Peyer's patch (tissue), 4 donors: ENCODE data around the gene TACO1. TPM values are rescaled to one million over a fixed set of nuclear protein-coding genes. Genes with fewer than 3 reads are reported as not detected.
A peak's percentile ranks its signal among the peaks of the same experiment; 100 is the strongest.

ENCODE experiments used
- DNase-seq, 3 donors: peaks; one replicate each; pipeline ENCODE4 v3.0.0-alpha.2; 2017 to 2019
- H3K27ac ChIP-seq, 4 donors: fragments of 200-600 bp; sonication (generic); one replicate each; pipeline ENCODE4 v1.5.1; 2016 to 2019
- H3K27me3 ChIP-seq, 2 donors: fragments of 200-600 bp; sonication (generic); one replicate each; pipeline ENCODE4 v1.5.1; 2019
- H3K36me3 ChIP-seq, 3 donors: fragments of 200-600 bp; sonication (generic); one replicate each; pipeline ENCODE4 v1.5.1; 2016 to 2019
- H3K4me1 ChIP-seq, 4 donors: fragments of 200-600 bp; sonication (generic); one replicate each; pipeline ENCODE4 v1.5.1; 2016 to 2019
- H3K4me3 ChIP-seq, 4 donors: fragments of 200-600 bp; sonication (generic); 1 replicate in 3 of 4; 2 replicates in 1 of 4; pipeline ENCODE4 v1.5.1; 2016 to 2019; ENCODE audit warnings: mild to moderate bottlenecking in 1 of 4
- H3K9me3 ChIP-seq, 4 donors: fragments of 200-600 bp; sonication (generic); one replicate each; pipeline ENCODE4 v1.5.1; 2016 to 2019; ENCODE audit warnings: mild to moderate bottlenecking in 1 of 4
- CTCF ChIP-seq, 6 experiments: fragments of 450-650 bp in 4 of 6; fragments of 200-600 bp in 2 of 6; sonication (generic) in 1 of 6; IDR thresholded peaks; one replicate each; pipeline ENCODE4 v1.5.1; 2017 to 2019; ENCODE audit warnings: antibody characterized with exemption in 6 of 6, mild to moderate bottlenecking in 3 of 6, moderate library complexity in 1 of 6
- POLR2A ChIP-seq, 2 donors: fragments of 450-650 bp; IDR thresholded peaks; one replicate each; pipeline ENCODE4 v1.5.1; 2017; ENCODE audit warnings: antibody characterized with exemption in 2 of 2, mild to moderate bottlenecking in 2 of 2, moderate library complexity in 2 of 2
- total RNA-seq, 4 donors: library from RNA; depleted of rRNA; stranded (reverse); fragments of >200 nt; gene quantifications; one replicate each; pipeline ENCODE4 v1.1.0, GENCODE V29; 2016

The TACO1 gene
- total RNA-seq, 4 donors from 2014 or later, result 12.4 to 38.7 (median 36.0) TPM

GRCh38 chr17:63571632-63572310 lies 28.9 kb upstream of the TACO1 start:
- DNase-seq, result no peak
- no peaks in the 10 kb centered on the region for H3K4me1 ChIP-seq
- peaks cover 0 to 7% (median 0%) of the 10 kb centered on the region in 3 donors for H3K36me3 ChIP-seq
- TF ChIP-seq POLR2A (IDR thresholded peaks at IDR 0.05), result no peak
- TF ChIP-seq CTCF (IDR thresholded peaks at IDR 0.05), result no peak
- H3K4me3 ChIP-seq, result no peak overlapping the region
- H3K27ac ChIP-seq, result no peak overlapping the region
- H3K27me3 ChIP-seq, result no peaks in the 10 kb centered on the region
- no peaks in the 10 kb centered on the region for H3K9me3 ChIP-seq

- Histone ChIP-seq H3K27ac (no peak overlapping the region), H3K36me3 (peaks cover 0 to 8% (median 0%) of the 10 kb centered on the region in 3 donors), H3K4me1 (no peaks in the 10 kb centered on the region), H3K4me3 (no peak overlapping the region), H3K9me3 (no peaks in the 10 kb centered on the region), H3K27me3 (no peaks in the 10 kb centered on the region)
- TF ChIP-seq POLR2A (IDR thresholded peaks at IDR 0.05) (no peak), CTCF (IDR thresholded peaks at IDR 0.05) (peak in 3 of 6 experiments; percentile 16 to 36 (median 33))
- no peak for DNase-seq
These were observed 27.1 kb upstream of the TACO1 start for GRCh38 chr17:63573634-63574033.

GRCh38 chr17:63578027-63578768 lies 22.5 kb upstream of the TACO1 start:
- H3K4me1 ChIP-seq, result no peaks in the 10 kb centered on the region
- peaks cover 0 to 39% (median 0%) of the 10 kb centered on the region in 3 donors for H3K36me3 ChIP-seq
- TF ChIP-seq POLR2A (IDR thresholded peaks at IDR 0.05) (no peak), CTCF (IDR thresholded peaks at IDR 0.05) (no peak)
- no peak for DNase-seq
- H3K4me3 ChIP-seq, result no peak overlapping the region
- no peaks in the 10 kb centered on the region for H3K27me3 ChIP-seq
- H3K27ac ChIP-seq, result no peak overlapping the region
- H3K9me3 ChIP-seq, result no peaks in the 10 kb centered on the region

GRCh38 chr17:63578769-63579111 lies 22.0 kb upstream of the TACO1 start:
- TF ChIP-seq POLR2A (IDR thresholded peaks at IDR 0.05), result no peak
- TF ChIP-seq CTCF (IDR thresholded peaks at IDR 0.05), result no peak
- Histone ChIP-seq H3K27ac (no peak overlapping the region), H3K27me3 (no peaks in the 10 kb centered on the region), H3K36me3 (peaks cover 0 to 44% (median 0%) of the 10 kb centered on the region in 3 donors), H3K4me1 (no peaks in the 10 kb centered on the region), H3K9me3 (no peaks in the 10 kb centered on the region), H3K4me3 (no peak overlapping the region)
- no peak for DNase-seq

GRCh38 chr17:63579633-63580032 lies 21.1 kb upstream of the TACO1 start:
- no peaks in the 10 kb centered on the region for H3K27me3 ChIP-seq
- H3K27ac ChIP-seq, result no peak overlapping the region
- H3K4me3 ChIP-seq, result no peak overlapping the region
- H3K4me1 ChIP-seq, result no peaks in the 10 kb centered on the region
- DNase-seq, result no peak
- no peaks in the 10 kb centered on the region for H3K9me3 ChIP-seq
- TF ChIP-seq CTCF (IDR thresholded peaks at IDR 0.05) (no peak), POLR2A (IDR thresholded peaks at IDR 0.05) (no peak)
- peaks cover 0 to 52% (median 0%) of the 10 kb centered on the region in 3 donors for H3K36me3 ChIP-seq
